WI38 (cell line): ENCODE data around the gene TTBK1.

Source experiments
- H3K4me3 ChIP-seq: 2 replicates; pipeline ENCODE4 v1.5.1; 2011; ENCODE audit warnings: low read depth, mild to moderate bottlenecking, control low read depth, low read length
- TF ChIP-seq, protein P1 (sequence below): IDR thresholded peaks from 2 replicates; pipeline ENCODE4 v1.5.1; 2012; ENCODE audit warnings: low read depth, mild to moderate bottlenecking, control low read depth, low read length

The TTBK1 gene

DNA sequence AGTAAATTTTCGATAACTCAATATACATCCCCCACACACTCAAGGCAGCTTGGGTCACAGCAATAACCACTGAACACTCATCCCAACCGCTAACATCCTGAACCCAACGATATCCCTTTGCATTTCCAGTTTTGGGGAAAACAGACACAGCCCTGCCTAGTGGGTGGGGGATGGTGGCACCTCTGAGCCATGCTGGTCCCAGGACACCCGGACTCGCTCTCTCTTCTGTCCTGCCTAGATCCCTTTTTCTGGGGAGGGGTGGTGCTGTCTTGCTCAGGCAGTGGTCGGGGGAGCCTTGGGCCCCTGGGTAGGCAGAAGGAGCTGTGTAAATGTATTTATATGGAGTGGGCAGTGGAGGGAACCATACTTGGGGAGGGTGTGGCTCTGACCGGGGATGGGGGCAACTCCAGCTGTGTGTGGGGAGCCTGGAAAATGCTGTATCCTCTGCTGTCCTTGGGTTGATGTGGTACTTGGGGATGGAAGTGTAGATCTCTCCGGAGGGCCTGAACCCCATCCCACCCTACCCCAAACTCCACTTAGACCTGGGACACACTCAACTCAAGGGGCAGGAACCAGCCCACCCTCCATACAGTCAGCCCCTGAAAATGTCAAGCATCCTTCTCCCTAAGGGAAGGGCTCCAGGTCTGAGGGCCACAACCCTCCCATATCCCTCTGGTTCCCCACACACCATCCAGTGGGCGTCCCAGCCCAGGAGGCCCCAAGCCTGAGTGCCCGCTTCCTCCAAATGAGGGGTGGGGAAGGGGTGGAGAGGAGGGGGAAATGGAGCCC lies 31.0 kb downstream of the TTBK1 start:
- no peak overlapping the region for H3K4me3 ChIP-seq
- TF ChIP-seq, protein P1, sequence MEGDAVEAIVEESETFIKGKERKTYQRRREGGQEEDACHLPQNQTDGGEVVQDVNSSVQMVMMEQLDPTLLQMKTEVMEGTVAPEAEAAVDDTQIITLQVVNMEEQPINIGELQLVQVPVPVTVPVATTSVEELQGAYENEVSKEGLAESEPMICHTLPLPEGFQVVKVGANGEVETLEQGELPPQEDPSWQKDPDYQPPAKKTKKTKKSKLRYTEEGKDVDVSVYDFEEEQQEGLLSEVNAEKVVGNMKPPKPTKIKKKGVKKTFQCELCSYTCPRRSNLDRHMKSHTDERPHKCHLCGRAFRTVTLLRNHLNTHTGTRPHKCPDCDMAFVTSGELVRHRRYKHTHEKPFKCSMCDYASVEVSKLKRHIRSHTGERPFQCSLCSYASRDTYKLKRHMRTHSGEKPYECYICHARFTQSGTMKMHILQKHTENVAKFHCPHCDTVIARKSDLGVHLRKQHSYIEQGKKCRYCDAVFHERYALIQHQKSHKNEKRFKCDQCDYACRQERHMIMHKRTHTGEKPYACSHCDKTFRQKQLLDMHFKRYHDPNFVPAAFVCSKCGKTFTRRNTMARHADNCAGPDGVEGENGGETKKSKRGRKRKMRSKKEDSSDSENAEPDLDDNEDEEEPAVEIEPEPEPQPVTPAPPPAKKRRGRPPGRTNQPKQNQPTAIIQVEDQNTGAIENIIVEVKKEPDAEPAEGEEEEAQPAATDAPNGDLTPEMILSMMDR = no peak

DNA sequence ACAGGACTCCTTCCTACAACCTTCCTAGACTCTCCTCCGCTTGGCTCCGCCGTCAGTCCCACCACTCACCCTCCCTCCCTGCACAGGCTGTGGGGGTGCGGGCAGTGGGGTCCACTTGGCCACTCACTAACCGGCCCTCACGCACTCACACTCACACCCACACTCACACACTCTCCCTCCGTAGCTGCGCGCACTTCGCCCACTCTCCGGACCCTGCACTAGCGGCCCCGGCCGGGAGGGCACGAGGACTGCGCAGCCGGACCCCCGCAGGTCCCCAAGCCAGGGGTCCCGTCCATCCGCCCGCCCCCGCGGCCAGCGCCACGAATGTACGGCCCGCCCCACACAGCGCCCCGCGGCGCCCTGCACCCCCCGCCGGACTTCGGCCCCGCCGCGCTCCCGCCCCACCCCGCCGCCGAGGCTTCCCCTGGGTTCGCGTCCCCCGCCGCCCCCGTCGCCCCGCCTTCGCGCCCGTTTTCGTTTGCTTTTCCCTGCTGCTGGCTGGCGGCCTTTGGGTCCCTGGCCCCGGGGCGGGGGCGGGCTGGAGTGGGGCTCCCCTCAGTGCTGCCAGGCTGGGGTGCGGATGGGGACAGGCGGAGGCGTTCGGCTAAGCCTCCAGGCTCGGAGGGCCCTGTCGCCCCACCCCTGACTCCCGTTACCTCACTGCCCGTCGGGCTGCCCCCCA lies 31.8 kb downstream of the TTBK1 start:
- peak overlapping the region; percentile 24; the same call in 1 of the 2 replicates for H3K4me3 ChIP-seq
- TF ChIP-seq, protein P1 = no peak

DNA sequence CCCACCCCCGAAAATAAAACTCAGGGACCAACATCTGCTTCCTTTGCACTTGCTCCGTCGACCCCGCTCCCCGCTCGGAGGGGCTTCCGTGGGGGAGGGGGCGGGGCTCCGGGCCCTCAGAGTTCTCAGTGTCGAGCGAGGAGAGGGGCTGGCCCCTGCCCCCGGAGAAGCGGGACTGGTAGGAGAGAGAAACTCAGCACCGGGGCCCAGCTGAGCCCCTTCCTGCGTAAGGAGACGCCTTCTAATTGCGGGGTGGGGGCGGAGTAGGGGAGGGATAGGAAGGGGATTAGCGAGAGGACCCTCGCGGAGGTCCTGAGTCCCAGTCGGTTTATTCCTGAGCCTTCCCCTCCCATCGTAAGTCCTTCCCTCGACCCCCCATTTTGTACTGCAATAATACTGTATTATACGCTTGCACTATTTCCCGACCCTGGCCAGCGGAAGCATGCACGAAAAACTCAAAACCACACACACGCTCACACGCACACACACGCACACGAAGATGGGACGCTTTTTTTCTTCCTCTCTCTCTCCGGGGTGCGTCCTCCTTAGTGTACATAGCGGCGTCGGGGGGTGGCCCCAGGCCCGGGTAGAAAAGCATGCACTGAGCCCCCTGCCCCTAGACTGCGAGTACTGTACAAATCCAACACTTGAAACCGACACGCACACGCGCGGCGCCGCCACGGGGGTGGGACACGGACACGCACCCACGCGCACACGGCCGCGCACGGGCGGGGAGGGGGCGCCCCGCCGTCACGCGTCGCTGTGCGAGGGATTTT lies 32.7 kb downstream of the TTBK1 start:
- TF ChIP-seq, protein P1 = no peak
- H3K4me3 ChIP-seq = no peak overlapping the region

DNA sequence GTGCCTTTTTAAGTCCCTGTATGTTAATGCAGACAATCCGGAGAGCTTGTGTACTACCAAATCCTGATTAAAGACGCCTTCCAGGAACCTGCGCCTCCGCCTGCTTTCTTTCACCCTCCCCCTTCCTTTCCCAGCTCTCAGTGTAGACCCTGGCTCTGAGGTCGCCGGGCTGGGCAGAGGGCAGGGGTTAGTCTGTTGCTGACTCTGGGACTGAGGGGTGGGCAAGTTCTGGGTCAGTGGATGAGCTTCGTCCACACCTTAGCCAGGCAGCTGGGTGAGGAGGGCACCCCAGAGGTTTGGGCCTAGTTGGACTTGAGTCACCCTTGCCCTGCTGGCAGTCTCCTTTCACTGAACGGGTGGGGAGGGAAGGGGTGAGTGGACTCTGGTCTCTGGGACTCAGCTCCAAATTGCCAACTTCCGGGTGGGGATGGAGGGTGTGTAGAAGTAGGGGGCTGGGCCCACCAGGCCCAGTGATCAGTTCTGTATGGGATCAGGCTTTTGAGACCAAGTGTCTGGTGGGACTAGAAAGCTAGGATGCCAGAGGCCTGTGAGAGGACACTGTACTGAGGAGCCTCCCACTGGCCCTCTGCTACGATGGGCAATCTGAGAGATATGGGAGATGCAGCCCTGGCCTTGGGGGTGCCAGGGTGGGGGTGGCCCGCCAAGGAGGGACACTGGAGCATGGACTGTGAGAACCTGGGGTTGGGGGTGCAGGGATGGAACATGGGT lies 33.5 kb downstream of the TTBK1 start:
- TF ChIP-seq, protein P1 = no peak
- H3K4me3 ChIP-seq = no peak overlapping the region

DNA sequence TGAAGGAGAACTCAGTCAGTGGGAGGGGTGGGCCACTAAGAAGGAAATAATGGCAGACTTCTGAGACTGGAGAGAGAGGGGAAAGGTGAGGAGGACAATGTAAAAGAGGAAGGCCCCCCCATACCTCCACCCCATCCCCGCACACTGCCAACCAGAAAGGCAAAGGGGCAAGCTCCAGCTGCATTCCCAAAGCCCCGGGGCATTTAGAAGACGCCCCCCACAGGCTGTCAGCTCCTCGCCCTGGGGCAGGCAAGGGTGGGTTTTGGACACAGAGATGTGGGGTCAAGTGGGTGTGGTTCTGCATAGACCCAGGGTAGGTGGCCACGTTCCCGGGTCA lies 34.0 kb downstream of the TTBK1 start:
- no peak overlapping the region for H3K4me3 ChIP-seq
- TF ChIP-seq, protein P1 = no peak

DNA sequence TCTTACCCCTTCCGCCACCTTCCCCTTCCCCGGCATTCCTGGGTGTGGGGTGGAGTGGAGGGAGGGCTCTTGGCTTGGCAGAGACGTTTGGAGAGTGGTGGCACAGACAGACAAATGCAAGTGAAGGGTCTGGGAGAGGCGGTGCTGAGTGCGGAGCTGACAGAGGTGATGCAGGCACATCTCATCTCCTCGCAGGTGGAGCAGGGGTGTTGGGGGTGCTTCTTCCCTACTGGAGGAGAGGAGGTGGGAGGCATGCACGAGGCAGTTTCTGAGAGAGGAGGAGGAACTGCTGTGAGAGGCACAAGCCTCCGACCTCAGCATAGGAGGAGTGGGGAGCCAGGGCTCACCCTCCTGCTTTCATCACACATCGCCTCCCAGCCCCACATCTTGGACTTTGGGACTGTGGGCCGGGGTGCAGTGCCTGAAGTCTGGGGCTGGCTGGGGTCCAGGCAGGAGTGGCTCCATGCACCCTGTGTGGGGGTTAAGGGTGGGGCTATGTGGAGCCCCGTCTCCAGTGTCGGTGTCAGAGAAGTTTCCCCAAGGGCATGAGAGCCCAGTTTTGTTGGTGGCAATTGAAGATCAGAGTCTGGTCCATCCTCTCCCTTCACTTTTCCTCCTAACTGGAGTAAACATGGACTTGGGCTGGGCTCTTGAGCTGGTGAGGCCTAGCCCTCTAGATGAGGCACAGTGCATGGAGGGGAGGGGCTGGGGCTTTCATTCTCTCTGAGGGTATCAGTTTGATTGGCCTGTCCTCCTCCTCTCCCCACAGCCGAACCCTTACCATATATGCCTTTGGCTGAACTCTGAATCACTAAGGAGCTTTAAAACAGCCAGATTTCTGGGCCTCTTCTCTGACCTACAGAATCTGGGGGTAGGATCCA lies 34.6 kb downstream of the TTBK1 start:
- no peak overlapping the region for H3K4me3 ChIP-seq
- TF ChIP-seq, protein P1 = no peak
